ENCODE results near the gene TTLL12.

The TTLL12 gene

GRCh38 chr22:43171019-43171491 is 15.9 kb downstream of the TTLL12 start:
- DNase-seq: no peak

GRCh38 chr22:43170131-43170480 is 16.8 kb downstream of the TTLL12 start:
- DNase-seq: no peak

GRCh38 chr22:43169310-43170130 is 17.4 kb downstream of the TTLL12 start:
- no peak for DNase-seq

- no peak for DNase-seq
Observed at GRCh38 chr22:43168471-43169309, 18.2 kb downstream of the TTLL12 start.

GRCh38 chr22:43167001-43167589 is 19.8 kb downstream of the TTLL12 start:
- DNase-seq: no peak

- DNase-seq: no peak
Observed at GRCh38 chr22:43166132-43166930, 20.6 kb downstream of the TTLL12 start.

GRCh38 chr22:43164636-43165035 is 22.3 kb downstream of the TTLL12 start:
- DNase-seq: no peak

- DNase-seq: no peak
Observed at GRCh38 chr22:43163241-43163795, 23.6 kb downstream of the TTLL12 start.

- no peak for DNase-seq
Observed at GRCh38 chr22:43162412-43163150, 24.4 kb downstream of the TTLL12 start.

GRCh38 chr22:43160497-43161126 is 26.3 kb downstream of the TTLL12 start:
- DNase-seq: no peak

GRCh38 chr22:43159484-43160178 is 27.3 kb downstream of the TTLL12 start:
- DNase-seq: no peak

GRCh38 chr22:43158778-43159483 is 28.0 kb downstream of the TTLL12 start:
- DNase-seq: no peak

GRCh38 chr22:43157874-43158546 is 28.9 kb downstream of the TTLL12 start:
- no peak for DNase-seq

- no peak for DNase-seq
Observed at GRCh38 chr22:43156413-43156812, 30.5 kb downstream of the TTLL12 start.

- no peak for DNase-seq
Observed at GRCh38 chr22:43155789-43156188, 31.1 kb downstream of the TTLL12 start.

GRCh38 chr22:43154887-43155536 is 31.9 kb downstream of the TTLL12 start:
- DNase-seq: no peak

- DNase-seq: no peak
Observed at GRCh38 chr22:43153899-43154298, 33.0 kb downstream of the TTLL12 start.

- DNase-seq: peak in 2 of 3 experiments; percentile 50 to 55
Observed at GRCh38 chr22:43152357-43153071, 34.4 kb downstream of the TTLL12 start.
